Right forelimb (tissue), 1 donor: ENCODE results near the gene NME2.
A peak's percentile ranks its signal among the peaks of the same experiment; 100 is the strongest.
"Not testable (repeated sequence)": the region's sequence is repeated elsewhere in the genome, so short reads cannot be mapped to it uniquely, and the experiment has no call there.

Experiments used
- DNase-seq: peaks from one replicate; pipeline ENCODE4 v3.0.0-alpha.2; 2018

NME2 gene

DNA sequence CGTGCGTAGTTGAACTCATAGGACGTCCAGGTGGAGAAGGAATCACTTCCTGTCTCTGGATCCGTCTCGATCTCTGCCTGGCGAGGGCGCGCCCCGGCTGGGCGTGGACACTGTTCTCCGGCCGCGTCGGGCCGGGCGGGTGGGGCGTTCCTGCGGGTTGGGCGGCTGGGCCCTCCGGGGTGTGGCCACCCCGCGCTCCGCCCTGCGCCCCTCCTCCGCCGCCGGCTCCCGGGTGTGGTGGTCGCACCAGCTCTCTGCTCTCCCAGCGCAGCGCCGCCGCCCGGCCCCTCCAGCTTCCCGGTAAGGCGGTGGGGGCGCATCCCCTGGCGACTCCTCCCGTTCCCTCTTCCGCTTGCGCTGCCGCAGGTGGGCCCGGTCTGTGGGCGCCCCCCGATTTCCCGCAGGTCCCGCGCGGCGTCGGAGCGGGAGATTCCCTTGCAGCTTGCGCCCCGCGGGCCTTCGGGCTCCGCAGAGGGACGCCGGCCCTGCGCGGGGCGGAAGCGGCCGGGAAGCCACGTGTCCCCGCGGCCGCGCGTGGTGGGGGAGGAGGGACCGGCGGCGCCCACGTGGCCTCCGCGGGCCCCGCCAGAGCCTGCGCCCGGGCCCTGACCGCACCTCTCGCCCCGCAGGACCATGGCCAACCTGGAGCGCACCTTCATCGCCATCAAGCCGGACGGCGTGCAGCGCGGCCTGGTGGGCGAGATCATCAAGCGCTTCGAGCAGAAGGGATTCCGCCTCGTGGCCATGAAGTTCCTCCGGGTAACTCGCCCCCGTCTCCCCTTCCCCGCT, at the start of gene NME2:
Gene NME2 (plus strand): TSS at position 214 of the 789 bp plus-strand sequence. CDS start 420 bp downstream, at position 634.
- DNase-seq, result peak; percentile 94

DNA sequence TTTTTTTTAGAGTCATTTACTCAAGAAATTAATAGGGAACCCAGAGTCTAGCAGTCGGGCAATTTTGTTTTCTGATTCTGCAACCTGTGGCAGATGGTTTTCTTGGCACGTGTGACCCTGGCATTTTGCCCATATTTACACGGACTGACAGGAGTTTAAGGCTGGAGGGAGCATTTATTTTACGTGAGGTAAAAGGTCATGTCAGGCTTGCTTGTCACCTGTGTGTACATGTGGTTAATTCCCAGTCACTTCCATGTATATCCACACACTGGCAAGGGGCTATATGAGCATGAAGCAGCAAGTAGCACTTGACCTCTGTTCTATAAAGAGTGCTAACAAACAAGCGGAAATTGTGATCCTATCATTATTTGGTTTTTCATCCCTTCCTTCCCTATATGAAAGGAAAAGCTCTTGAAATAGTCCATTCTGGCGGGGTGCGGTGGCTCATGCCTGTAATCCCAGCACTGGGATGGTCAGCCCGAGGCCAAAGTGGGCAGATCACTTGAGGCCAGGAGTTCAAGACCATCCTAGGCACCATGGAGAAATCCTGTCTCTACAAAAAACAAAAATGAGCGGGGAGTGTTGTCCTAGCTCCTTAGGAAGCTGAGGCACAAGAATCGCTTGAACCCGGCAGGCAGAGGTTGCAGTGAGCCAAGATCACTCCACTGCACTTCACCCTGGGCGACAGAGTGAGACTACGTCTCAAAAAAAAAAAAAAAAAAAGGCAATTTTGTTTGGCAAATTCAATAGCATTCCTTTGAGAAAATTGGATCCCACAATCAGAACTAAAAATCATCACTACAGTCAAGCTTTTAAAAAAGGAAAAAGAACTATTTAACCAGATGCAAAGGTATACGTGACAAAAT, 47.6 kb upstream of the NME2 start:
- no peak for DNase-seq

DNA sequence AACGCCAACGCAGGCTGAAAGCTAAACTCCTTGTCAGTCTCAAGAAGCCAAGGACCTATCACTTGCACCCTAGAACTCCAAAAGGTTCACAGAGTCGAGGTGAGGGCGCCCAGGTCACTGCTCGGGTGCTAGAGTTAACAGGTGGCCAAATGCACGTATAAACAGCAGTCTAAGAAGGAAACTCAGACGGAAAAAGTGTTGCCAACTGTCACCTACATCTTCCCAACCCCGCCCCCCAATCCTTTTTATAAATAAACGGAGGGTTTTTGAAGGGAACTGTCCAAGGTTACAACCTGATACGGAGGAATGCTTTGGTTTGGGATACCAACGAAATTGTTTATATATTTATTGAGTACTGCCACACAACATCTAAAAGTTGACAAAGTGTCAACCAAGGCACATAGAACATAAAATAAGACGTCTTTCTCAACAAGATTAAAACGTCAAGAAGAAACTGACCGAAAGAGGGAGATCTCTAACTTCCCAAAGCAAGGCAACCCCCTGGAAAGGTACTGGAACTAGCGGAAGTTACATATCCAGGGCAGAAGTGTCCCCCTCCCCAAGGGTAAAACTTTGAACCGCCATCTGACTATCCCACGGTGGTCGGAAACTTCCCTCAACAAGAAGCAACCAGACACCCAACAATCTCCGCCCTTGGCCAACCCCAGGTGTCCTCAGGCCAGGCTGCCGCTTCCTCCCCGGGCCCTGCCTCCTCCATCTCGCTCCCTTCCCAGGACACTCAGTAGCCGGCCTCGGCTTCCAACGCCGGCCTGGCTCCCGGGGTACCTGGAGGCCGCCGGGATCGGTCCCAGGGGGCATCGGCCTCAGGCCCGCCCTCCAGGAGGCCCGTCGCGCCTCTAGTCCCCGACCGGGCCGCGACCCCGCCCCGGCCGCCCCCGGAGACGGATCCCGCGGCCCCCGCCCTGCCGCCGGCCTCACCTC, 46.5 kb upstream of the NME2 start:
- peak; percentile 77 for DNase-seq

DNA sequence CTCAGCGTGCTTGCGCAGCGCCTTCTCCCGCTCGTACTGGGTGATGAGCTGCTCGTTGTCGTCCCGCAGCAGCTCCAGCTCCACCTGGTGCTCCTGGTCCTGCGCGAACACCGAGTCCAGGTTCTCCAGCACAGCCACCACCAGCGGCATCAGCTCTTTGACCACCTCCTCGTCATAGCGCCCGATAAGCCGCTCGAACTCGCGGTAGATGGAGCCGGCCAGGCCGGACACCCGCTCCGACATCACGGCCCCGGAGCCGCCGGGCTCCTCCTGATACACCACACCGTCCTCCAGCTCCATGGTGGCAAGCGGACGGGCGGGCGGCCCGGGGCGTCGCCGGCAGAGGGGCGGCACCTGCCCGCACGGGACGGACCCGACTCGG, 45.9 kb upstream of the NME2 start:
- no peak for DNase-seq

DNA sequence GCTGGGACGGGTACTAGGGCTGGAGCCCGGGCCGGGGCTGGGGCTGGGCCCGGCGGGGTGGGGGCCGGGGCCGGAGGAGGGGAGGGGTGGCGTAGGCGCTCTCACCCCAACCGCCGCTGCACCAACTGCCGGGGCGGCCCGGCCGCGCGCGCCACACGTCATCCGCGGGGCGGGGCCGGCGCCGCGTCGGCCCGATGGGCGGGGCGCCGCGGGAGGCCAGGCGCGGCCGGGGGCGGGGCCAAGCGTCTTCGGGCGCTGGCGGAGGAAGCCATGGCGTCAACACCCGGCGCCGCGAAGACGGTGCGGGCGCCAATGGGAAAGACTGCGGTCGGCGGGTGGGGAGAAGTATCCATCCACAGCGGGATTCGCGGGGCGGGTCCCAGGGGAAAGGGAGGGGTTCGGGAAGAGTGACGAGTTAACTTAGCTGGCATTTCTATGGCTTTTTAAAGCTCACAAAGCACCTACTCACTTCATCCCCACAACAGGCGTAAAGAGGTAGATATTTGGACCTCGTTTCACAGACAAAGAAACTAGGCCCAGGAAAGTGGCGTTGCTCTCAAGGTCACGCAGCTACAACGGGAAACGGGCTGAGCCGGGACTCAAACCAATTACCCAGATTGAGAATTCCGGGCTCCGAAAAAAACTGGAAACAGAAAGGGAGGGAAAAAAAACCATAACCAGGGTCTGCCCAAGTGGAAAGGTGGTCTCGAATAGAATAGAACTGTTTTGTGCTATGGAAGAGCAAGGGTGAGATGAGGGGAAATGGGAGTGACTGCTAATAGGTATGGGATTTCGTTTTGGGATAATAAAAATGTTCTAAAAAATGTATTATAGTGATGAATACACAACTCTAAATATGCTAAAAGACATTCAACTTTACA, 45.2 kb upstream of the NME2 start, which contains the start of gene SPAG9:
Gene SPAG9 (minus strand): TSS at position 130 of the 881 bp plus-strand sequence. CDS start 212 bp downstream, outside the sequence.
- DNase-seq, result peak; percentile 98

DNA sequence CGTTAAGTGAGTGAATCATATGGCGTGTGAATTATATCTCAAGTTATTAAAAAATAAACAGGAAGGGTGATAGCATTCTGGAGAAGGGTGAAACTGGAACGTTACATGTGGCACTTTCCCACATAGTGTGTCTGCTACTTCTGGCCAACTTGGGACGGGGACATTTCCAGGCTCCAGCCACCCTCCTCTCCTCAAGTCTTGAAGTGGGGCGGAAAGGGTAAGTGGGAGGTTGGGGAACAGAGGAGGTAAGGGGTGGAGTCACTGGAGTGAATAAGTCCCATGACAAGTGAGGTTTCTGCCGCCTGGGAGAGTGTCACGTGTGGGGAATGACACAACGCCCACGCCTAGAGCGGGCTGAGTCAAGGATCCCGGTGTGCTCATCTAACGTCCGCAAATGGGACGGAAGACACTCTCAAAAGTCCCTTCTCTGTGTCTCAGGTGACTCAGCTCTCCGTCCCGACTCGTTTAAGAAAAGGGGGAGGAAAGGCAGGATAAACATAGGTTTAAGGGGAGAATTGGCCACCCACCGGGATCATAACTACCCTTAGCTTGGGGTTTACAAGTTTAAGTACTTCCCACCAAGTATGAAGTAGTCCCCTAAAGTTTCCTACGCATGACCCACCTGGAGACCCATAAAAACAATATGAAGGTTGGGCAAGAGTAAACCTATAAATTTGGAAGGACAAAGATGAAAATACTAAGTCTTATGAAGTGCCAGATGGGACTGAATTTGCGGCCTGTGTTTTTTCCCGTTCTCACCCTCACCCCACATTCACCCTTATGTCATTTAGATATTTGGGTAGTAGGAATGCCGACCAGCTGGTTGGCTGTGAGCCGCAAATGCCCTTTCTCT, 44.4 kb upstream of the NME2 start:
- DNase-seq, result peak; percentile 73

DNA sequence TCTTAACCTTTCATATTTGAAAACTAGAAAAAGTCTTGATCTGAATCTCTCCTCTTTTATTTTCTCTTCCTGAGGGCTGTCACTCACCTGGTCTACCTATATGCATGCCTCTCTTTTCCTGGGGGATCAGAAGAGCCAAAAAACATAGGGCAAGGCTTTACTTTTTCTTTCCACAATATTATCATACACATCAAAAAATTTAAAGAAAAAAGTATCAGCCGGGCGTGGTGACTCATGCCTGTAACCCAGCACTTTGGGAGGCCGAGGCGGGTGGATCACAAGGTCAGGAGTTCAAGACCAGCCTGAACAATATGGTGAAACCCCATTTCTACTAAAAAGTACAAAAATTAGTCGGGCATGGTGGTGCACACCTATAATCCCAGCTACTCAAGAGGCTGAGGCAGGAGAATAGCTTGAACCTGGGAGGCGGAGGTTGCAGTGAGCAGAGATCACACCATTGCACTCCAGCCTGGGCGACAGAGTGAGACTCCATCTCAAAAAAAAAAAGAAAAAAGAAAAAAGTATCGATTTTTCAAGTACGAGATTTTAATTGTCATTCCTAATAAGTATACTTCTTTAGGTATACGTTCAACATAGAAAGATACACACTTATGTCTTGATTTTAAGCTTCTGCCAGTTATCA, 43.6 kb upstream of the NME2 start:
- not testable (repeated sequence) for DNase-seq

DNA sequence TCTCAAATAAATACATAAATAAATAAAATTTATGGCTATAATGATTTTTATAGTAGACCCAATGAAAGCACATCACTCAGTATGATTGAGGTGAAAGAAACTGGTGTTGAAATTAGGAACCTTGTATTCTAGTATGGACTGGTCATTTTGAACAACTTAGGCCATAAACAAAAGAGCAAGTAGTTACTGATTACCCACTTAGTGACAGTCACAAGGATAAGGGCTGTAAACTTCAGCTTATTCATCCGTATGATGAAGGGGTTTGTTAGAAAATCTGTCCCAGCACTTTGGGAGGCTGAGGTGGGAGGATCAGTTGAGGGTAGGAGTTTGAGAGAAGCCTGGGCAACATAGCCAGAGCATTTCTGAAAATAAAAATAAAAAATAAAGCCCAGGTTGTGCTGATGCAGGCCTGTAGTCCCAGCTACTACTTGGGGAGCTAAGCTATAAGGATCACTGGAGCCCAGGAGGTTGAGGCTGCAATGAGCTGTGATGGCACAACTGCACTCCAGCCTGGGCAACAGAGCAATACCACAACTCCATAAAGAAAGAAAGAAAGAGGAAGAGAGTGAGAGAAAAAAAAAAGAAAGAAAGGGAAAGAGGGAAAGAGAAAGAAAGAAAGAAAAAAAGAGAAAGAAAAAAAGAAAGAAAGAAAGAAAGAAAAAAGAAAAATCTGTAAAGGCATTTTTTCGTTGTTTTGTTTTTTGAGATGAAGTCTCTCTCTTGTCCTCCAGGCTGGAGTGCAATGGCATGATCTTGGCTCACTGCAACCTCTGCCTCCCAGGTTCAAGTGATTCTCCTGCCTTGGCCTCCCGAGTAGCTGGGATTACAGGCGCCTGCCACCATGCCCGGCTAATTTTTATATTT, 41.3 kb upstream of the NME2 start:
- DNase-seq, result no peak

DNA sequence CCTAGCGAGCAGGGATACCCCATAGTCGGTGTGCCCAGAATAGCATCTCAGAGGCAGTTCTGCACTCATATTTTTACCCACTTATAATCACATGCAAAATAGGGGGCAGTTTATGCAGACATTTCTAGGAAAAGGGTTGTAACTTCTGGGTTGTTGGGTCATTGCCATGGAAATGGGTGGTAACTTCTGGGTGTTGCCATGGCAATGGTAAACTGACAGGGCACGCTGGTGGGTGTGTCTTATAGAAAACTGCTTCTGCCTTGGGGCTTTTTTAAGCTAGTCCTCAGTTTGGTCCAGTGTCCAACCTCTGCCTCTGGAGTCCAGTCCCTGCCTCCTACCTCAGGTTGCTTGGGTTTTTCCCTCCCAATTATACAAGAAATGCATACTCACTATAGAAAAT, 38.1 kb upstream of the NME2 start:
- DNase-seq, result no peak

DNA sequence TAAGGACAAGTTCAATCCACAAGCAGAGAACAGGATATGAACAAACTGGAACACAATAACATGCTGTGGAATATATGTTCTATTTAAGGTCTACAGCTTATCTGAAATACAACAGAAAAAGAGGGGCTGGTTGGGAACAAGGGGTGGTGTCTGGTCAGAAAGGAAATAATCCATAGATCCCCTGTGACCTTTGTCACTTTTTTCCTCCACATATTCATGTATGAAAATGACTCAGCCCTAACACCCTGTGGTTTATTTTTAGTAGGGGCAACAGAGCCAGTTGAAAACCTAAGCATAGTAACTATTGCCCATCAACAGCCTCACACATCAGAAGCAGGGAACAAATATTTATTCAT, 33.3 kb upstream of the NME2 start:
- no peak for DNase-seq

DNA sequence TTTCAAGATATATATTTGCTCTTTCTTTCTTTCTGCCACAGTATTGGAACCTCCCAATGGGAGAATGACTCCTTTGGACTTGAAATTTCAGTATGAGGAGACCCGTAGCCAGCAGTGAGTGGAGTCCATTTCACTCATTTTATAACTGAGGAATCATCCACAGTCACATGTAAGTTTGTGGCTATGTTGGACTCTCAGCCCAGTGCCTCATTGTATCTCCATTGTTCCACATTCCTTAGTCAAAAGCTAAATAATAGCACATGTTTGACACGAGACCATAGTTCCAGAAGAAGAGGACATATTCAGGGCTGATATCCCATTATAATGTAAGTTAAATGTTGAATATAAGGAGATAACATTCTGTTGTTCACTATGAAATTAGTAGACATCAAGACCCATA, 32.8 kb upstream of the NME2 start:
- no peak for DNase-seq

DNA sequence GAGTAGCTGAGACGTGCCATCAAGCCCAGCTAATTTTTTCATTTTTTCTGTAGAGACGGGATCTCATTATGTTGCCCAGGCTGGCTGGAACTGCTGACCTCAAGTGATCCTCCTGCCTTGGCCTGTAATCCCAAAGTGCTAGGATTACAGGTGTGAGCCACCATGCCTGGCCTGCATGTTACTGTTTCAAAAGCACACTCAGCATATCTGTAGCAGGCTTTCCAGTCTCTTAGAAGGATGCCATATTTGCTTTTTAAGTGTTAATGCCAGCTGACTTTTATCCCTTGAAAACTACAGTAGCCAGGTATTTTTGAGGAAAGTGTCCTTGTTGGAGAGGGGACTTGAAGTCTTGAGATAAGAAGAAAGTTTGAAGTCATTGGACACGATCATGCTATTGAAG, 30.3 kb upstream of the NME2 start:
- no peak for DNase-seq

DNA sequence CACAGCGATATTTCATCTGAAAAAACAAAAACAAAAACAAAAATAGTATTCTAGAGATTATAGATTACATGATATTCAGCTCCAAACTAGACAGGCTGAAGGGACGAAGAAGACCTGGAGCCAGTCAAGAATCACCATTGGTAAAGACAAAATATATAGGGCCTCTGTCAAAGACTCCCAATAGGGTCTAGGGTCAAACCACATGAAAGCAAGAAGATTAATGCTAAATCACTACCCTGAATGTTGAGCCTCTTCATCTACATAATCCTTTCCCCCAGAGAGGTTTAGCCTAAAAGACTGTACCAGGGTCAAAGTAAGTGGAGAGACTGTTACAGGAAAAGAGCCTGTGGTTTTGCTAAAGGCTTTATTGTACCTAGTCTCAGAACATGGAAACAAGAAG, 23.6 kb upstream of the NME2 start:
- DNase-seq, result no peak

DNA sequence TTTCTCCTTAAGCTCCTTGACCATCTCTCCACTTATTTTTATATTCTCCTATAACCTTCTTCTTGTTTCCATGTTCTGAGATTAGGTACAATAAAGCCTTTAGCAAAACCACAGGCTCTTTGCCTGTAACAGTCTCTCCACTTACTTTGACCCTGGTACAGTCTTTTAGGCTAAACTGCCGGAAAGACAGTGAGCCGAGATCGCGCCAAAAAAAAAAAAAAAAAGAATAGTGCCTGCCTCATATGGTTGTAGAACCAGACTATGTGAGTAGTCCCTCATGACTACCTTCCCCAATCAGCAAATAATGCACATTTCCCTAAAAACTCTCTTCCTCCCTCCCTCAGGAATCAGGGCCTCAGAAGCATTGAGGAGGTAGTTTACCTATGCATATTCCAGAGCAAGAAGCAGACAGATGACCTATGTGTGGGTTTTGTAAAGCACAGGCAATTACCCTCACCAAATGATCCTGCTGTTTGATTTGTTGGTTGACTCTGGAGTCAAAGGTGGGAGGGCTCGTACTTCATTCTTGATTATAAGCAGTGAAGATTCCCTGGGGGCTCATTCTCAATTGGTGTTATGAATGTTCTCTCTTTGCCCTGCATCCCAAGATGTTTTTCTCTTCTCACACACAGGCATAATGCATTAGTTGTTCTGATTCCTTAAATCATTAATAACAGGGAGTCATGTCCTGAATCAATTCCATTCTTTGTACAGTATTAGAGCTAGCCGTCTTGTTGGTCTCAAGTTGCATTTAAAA, 21.8 kb upstream of the NME2 start:
- DNase-seq, result no peak

DNA sequence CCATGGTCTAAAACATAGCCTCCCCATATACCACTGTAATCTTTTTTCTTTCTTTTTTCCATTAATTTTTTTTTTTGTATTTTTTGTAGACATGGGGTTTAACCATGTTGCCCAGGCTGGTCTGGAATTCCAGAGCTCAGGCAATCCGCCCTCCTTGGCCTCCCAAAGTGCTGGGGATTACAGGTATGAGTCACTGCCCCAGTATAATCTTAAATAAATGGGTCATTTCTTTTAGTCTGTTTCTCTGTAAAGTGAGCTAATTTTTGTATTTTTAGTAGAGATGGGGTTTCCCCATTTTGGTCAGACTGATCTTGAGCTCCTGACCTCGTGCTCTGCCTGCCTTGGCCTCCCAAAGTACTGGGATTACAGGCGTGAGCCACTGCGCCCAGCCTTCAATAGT, 18.6 kb upstream of the NME2 start:
- no peak for DNase-seq

DNA sequence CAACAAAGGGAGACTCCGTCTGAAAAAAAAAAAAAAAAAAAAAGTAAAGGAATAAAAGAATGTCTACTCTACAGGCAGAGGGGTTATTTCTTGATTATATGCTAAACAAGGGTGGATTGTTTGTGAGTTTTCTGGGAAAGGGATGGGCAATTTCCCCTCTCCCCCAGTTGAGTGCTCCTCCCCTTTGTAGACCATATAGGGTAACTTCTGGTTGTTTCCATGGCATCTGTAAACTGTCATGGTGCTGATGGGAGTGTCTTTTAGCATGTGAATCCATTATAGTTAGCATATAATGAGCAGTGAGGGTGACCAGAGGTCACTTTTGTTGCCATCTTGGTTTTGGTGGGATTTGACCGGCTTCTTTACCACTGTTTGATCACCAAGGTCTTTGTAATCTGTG, 17.0 kb upstream of the NME2 start:
- DNase-seq, result no peak

DNA sequence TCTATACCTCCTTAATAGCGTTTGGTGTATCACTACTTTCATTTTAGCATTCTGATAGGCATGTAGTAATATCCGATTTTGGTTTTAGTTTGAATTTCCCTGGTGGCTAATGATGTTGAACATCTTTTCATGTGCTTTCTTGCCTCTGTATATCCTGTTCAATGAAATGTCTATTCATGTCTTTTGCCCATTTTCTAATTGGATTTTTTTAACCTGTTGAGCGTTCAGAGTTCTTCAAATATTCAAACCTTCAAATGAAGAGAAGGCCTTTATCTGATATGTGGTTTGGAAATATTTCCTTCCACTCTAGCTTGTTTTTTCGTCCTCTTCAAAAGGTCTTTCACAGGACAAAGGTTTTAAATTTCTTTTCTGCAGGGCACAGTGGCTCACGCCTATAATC, 15.3 kb upstream of the NME2 start:
- DNase-seq, result no peak

DNA sequence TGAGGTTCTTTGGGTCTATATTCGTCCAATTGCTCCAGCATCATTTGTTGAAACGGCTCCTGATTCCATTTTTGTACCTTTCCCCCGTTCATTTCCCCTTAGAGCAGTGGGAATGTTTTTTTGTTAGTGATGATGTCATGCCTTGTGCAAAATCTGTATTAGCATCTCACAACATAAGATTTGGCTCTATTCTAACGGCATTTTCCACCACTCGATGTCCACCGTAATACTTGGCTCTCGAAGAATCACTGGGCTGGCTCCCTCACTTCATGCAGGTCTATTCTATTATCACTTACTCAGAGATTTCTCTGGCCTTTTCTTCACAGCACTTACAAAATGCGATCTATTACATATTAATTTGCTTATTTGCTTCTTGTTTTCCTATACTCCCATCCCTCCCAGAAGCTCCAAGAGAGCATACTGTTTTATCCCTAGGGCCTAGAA, 13.4 kb upstream of the NME2 start:
- no peak for DNase-seq
